ENCODE results near the gene RGPD5. TPM values are rescaled to one million over a fixed set of nuclear protein-coding genes. Genes with fewer than 3 reads are reported as not detected.
"Not testable (repeated sequence)": the region's sequence is repeated elsewhere in the genome, so short reads cannot be mapped to it uniquely, and the experiment has no call there.

Gene RGPD5
- total RNA-seq, 4 donors from 2014 or later: 23.6 to 57.3 (median 27.3) TPM

- not testable (repeated sequence) for H3K27me3 ChIP-seq; H3K36me3 ChIP-seq; H3K4me3 ChIP-seq; DNase-seq (ENCODE audit: low spot score in 2 of 2); H3K27ac ChIP-seq; H3K9me3 ChIP-seq; H3K4me1 ChIP-seq
- no CpG with 5 or more reads among the region's 12 CpGs for WGBS, 2 donors
Observed at GRCh38 chr2:109791530-109792279, 2.4 kb upstream of the RGPD5 start.

- not testable (repeated sequence) for H3K36me3 ChIP-seq
Observed at GRCh38 chr2:109792659-109793058, 1.4 kb upstream of the RGPD5 start.

DNA sequence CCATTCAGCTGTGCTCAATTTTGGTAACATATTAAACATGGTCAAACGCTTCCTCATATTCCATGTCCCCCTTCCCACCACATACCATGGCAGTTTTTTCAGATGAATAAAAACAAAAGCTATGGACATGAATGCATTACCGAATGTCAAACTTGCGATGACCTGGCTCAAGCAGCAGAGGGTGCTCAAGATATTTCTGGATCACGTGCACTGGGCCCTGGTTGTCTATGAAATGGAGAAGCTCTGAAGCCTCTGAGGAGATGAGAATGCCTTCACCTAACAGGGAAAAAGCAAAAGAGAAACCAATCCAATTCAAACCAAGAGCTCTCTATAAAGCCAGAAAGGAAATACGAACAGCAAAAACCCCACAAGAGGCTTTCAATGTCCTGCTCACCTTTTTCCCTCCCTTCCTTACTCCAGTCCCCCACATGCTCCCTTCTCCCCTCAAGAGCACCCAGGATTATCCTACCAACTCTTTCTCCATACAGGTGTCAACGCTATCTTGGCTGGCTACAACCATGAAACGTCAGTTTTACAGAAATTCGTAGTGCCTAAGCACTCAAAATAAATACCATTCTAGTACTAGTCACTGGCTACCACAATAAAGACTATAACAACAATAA is 77.1 kb downstream of the RGPD5 start:
- H3K36me3 ChIP-seq; H3K4me3 ChIP-seq; H3K27ac ChIP-seq; H3K4me1 ChIP-seq; H3K9me3 ChIP-seq; DNase-seq (ENCODE audit: low spot score in 2 of 2); H3K27me3 ChIP-seq: not testable (repeated sequence)
- no CpG with 5 or more reads among the region's 8 CpGs for WGBS, 2 donors

More at GRCh38 chr2:109792659-109793058, 1.4 kb upstream of the RGPD5 start:
- not testable (repeated sequence) for H3K4me3 ChIP-seq; H3K27me3 ChIP-seq; H3K4me1 ChIP-seq; DNase-seq (ENCODE audit: low spot score in 2 of 2); H3K9me3 ChIP-seq; H3K27ac ChIP-seq
- no CpG with 5 or more reads among the region's 1 CpG for WGBS, 2 donors

DNA sequence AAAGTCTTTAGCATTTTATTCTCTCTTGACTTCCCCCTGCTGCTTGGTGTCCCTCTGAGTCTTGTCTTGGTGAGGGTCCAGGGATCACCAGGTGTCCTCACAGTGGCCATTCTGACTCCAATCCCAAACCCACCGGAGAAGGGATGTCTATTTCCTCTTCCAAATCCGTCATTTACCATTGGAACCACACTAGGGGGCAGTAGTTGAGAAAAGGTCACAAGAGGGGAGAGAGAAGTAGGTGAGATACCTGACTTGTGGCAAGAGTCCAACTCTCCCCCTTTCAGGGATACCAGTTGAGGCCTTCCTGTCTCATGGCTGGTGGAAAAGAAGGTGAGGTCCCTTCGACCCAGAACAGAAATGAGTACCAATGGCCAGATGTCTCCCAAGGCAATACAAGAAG is 82.5 kb downstream of the RGPD5 start:
- WGBS, 2 donors: no CpG with 5 or more reads among the region's 3 CpGs

GRCh38 chr2:109882112-109882511 is 88.0 kb downstream of the RGPD5 start:
- H3K27ac ChIP-seq; H3K4me3 ChIP-seq; H3K9me3 ChIP-seq; H3K27me3 ChIP-seq; H3K4me1 ChIP-seq; H3K36me3 ChIP-seq; DNase-seq (ENCODE audit: low spot score in 2 of 2): not testable (repeated sequence)
- WGBS, 2 donors: no CpG with 5 or more reads among the region's 1 CpG

More for the DNA sequence above, 82.5 kb downstream of the RGPD5 start:
- H3K4me3 ChIP-seq; H3K4me1 ChIP-seq; DNase-seq (ENCODE audit: low spot score in 2 of 2); H3K9me3 ChIP-seq; H3K27ac ChIP-seq; H3K27me3 ChIP-seq; H3K36me3 ChIP-seq: not testable (repeated sequence)

DNA sequence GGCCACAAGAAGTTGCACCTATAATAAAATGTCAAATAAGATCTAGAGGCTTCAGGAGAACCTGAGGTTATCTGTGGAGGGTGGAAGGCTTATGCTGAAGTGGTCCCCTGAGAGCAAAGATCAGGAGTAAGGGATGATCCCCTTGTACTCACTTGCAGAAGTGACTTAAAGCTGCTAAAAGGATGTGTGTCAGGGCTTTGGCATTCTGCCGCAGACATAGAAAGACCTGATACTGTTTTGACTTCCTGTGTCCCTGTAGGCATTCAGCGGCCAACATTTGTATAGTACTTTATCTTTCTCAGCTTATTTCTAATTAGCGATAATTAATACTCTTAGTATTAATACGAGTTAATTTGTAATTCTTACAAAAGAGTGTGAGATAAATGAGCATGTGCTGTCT is 94.3 kb downstream of the RGPD5 start:
- not testable (repeated sequence) for H3K27me3 ChIP-seq; H3K9me3 ChIP-seq; H3K36me3 ChIP-seq; H3K4me3 ChIP-seq; DNase-seq (ENCODE audit: low spot score in 2 of 2); H3K27ac ChIP-seq; H3K4me1 ChIP-seq
- WGBS, 2 donors: no CpG with 5 or more reads among the region's 4 CpGs

DNA sequence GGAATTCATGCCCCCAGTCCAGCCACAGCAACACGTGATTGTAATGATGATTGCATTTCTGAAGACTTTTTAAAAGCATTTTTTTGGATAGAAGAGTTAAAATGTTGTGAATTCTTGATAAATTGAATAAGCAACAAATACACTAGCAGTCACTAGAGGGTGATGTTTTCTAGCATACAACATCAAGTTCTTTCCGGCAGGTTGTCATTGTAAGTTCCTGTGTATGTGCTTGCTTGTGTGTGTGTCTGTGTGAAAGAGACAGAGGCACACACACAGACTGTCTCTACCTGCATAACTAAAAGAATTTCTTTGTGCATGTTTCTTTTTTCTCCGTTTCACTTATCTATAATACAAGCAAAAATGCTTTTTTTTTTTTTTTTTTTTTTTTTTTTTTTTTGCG is 95.8 kb downstream of the RGPD5 start:
- not testable (repeated sequence) for H3K27ac ChIP-seq; H3K4me1 ChIP-seq; H3K27me3 ChIP-seq; H3K36me3 ChIP-seq; DNase-seq (ENCODE audit: low spot score in 2 of 2); H3K4me3 ChIP-seq; H3K9me3 ChIP-seq
- no CpG with 5 or more reads among the region's 4 CpGs for WGBS, 2 donors

DNA sequence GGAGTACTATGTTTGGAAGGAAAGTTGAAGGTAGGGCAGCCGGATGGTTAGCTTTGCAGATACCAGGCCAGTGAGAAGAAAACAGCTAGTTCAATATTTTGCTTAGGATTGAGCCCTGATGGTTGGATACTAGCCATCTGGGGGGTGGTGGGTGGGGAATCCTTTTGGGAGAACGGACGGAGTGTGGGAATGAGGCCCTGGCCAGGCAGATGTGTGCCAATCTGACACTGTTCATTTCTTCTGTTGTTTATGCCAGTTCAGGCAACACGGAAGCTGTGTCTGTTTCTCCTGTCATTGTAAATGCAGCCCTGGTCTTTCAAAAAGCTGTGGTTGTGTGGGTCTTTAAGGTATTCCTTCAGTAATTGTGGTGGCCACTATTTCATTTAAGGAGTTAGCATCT is 96.9 kb downstream of the RGPD5 start:
- WGBS, 2 donors: no CpG with 5 or more reads among the region's 4 CpGs
- not testable (repeated sequence) for DNase-seq (ENCODE audit: low spot score in 2 of 2); H3K4me1 ChIP-seq

DNA sequence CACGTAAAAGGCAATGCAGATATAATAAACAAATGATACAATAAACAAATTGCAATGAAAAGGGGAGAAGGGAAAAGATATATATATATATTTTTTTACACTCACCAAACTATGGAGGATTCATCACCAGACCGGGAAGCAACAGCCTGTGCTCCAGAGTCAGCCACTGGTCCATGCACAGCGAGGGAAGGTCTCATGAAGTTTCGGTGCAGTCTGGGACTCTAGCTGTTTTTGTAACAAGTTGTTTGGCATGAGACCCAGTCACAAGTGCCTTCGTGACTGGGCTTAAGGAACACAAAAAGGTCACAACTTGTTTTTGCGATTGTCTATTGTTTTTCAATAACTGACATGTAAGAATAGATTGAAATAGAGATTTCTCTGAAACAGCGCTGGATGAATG is 99.6 kb downstream of the RGPD5 start:
- not testable (repeated sequence) for H3K27me3 ChIP-seq; H3K4me3 ChIP-seq; DNase-seq (ENCODE audit: low spot score in 2 of 2); H3K4me1 ChIP-seq; H3K9me3 ChIP-seq; H3K27ac ChIP-seq; H3K36me3 ChIP-seq
- no CpG with 5 or more reads among the region's 7 CpGs for WGBS, 2 donors

More for the DNA sequence above, 96.9 kb downstream of the RGPD5 start:
- not testable (repeated sequence) for H3K27ac ChIP-seq, H3K4me3 ChIP-seq, H3K36me3 ChIP-seq, H3K27me3 ChIP-seq, H3K9me3 ChIP-seq

GRCh38 chr2:109894141-109894540 is 100.0 kb downstream of the RGPD5 start:
- not testable (repeated sequence) for H3K4me3 ChIP-seq; H3K27me3 ChIP-seq; H3K36me3 ChIP-seq; H3K9me3 ChIP-seq; H3K4me1 ChIP-seq; H3K27ac ChIP-seq; DNase-seq (ENCODE audit: low spot score in 2 of 2)
- WGBS, 2 donors: no CpG with 5 or more reads among the region's 6 CpGs

GRCh38 chr2:109895090-109895869 is 101.2 kb downstream of the RGPD5 start:
- H3K9me3 ChIP-seq; DNase-seq (ENCODE audit: low spot score in 2 of 2); H3K36me3 ChIP-seq; H3K4me1 ChIP-seq; H3K27ac ChIP-seq; H3K4me3 ChIP-seq; H3K27me3 ChIP-seq: not testable (repeated sequence)
- no CpG with 5 or more reads among the region's 3 CpGs for WGBS, 2 donors

DNA sequence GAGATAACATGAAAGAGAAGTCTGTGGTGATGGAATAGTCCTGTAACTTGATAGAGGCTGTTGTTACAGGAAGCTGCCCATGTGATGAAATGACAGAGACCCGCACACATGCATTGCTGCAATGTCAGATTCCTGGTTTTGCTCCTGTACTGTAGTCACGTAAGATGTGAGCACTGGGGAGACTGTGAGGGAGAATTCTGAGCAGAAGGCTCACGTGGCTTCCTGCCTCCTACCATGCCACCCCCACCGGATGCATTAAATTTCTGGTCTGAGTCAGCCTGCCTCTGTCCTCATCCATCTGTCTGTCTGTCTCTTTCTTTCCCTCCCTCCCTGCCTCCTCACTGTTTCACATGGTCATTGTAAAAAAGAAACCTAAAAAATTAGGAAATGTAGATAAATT is 102.1 kb downstream of the RGPD5 start:
- H3K9me3 ChIP-seq; H3K36me3 ChIP-seq; H3K4me1 ChIP-seq; H3K27me3 ChIP-seq; H3K4me3 ChIP-seq; DNase-seq (ENCODE audit: low spot score in 2 of 2); H3K27ac ChIP-seq: not testable (repeated sequence)
- no CpG with 5 or more reads among the region's 4 CpGs for WGBS, 2 donors

DNA sequence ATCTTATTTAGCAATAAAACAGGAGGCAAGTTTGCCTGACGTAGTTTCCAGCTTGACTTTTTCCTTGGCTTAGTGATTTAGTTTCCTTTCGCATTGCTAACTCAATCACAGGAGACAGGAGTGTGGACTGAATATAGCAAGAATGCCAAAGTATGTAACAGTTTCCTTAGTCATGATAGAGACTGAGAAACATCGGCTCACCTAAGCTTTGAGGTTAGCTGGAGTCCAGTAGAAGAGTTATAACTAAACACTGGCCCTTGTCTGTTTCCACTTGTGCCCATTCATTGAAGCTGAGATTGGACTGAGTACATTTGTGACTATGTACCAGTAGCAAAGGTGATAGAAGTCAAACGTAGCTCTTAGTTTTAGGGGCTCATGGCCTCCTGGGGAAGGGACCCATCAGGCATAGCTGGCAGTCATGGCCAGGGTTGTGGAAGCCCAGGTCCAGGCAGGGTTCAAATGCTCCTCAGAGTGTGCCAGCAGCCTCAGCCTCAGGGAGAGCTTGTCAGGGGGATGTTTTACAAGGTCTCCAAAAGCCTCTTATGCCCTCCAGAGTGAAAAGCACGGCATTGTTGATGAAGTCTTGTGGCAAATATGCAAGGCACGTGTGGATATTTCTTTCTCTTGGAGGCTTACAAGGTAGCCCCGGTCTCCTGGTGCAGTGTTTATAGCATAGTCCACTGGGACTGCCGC is 103.8 kb downstream of the RGPD5 start:
- not testable (repeated sequence) for H3K36me3 ChIP-seq; H3K9me3 ChIP-seq; H3K4me1 ChIP-seq; H3K27me3 ChIP-seq; H3K27ac ChIP-seq; DNase-seq (ENCODE audit: low spot score in 2 of 2); H3K4me3 ChIP-seq
- no CpG with 5 or more reads among the region's 8 CpGs for WGBS, 2 donors

Data from tibial nerve (tissue), 4 donors.